ENCODE measurements around the gene SMU1. TPM values are rescaled to one million over a fixed set of nuclear protein-coding genes. Genes with fewer than 3 reads are reported as not detected.

The SMU1 gene
- total RNA-seq, 1 experiment from 2014 or later, result 23.6 TPM

DNA sequence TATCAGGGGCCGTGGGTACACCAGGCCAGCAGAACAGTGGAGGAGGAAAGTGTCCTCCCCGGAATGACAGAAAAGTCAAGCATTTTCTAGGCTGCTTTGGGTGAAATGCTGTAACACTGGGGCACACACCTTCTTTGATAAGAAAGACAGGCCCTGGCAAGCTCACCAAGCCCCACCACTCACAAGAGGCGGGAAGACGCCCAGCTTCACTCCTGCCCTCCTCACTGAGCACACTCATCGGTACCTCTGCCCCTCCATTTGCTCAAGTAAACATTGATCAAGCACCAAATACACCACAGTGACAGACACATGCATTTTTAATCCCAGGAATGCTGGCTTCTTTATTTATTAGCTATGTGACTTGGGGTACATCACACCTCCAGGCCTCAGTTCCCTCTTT lies 47.6 kb upstream of the SMU1 start:
- H3K27me3 Mint-ChIP-seq (ENCODE audit: insufficient read depth, unreplicated experiment), result no peaks in the 10 kb centered on the region
- peaks cover 25% of the 10 kb centered on the region for H3K4me1 Mint-ChIP-seq (ENCODE audit: low read depth, unreplicated experiment)
- Histone ChIP-seq H3K4me1 (peaks cover 32% of the 10 kb centered on the region), H3K36me3 (ENCODE audit: control insufficient read depth, insufficient read depth, low read length) (peaks cover 6% of the 10 kb centered on the region), H3K9me3 (no peaks in the 10 kb centered on the region), H3K4me3 (ENCODE audit: low read depth, low read length) (no peak overlapping the region), H3K27me3 (replicated peaks; ENCODE audit: control insufficient read depth, insufficient read depth, low read length) (no peaks in the 10 kb centered on the region)
- TF ChIP-seq, protein P1, sequence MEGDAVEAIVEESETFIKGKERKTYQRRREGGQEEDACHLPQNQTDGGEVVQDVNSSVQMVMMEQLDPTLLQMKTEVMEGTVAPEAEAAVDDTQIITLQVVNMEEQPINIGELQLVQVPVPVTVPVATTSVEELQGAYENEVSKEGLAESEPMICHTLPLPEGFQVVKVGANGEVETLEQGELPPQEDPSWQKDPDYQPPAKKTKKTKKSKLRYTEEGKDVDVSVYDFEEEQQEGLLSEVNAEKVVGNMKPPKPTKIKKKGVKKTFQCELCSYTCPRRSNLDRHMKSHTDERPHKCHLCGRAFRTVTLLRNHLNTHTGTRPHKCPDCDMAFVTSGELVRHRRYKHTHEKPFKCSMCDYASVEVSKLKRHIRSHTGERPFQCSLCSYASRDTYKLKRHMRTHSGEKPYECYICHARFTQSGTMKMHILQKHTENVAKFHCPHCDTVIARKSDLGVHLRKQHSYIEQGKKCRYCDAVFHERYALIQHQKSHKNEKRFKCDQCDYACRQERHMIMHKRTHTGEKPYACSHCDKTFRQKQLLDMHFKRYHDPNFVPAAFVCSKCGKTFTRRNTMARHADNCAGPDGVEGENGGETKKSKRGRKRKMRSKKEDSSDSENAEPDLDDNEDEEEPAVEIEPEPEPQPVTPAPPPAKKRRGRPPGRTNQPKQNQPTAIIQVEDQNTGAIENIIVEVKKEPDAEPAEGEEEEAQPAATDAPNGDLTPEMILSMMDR (IDR thresholded peaks at IDR 0.05; ENCODE audit: insufficient read depth in 1 of 2, low read depth in 1 of 2, low read length in 1 of 2, severe bottlenecking in 1 of 2, unreplicated experiment in 1 of 2), result no peak
- H3K9me3 Mint-ChIP-seq (ENCODE audit: unreplicated experiment), result no peaks in the 10 kb centered on the region
- POLR2A ChIA-PET, result no interaction called here
- peaks cover 80% of the 10 kb centered on the region for H3K36me3 Mint-ChIP-seq (ENCODE audit: insufficient read depth, unreplicated experiment)
- no peak overlapping the region for H3K4me3 Mint-ChIP-seq (ENCODE audit: unreplicated experiment)
- no peak overlapping the region for H3K27ac Mint-ChIP-seq (ENCODE audit: unreplicated experiment)
- no peak for DNase-seq
- intact Hi-C loops (cut with micrococcal nuclease; ENCODE audit: unreplicated experiment), result no loop called here
- no TSS peak for BruUV-seq (replicated peaks)
- CTCF ChIA-PET, result no interaction called here

DNA sequence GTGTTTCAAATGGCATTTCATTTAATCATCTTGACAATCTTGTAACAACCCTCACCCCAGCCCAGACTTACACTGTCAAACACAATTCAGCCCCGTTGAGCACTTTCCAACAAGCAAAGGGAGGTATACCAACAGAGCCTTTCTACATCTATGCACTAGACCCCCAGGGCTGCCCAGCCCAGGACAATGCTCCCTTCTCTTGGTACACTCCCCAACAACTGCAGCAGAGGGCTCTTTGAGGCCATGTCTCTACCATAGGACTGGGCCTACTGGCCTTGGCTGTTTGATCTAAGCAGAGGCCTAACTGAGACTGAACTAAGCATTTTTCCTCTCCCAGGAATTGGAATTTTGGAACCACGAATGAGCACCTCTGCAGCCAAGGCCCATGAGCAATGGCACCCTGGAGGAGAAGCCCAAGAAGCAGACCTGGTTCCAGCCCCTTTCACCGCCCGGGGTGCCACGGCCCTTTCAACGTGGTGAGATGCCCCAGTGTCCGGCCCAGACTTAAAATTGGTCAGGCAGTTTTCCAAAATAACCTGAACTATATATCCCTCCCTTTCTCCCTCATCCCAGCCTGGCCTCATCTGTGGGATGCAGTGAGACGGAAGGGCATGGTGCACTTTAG lies 47.0 kb upstream of the SMU1 start:
- H3K27ac Mint-ChIP-seq (ENCODE audit: unreplicated experiment), result no peak overlapping the region
- POLR2A ChIA-PET, result no interaction called here
- peaks cover 24% of the 10 kb centered on the region for H3K4me1 Mint-ChIP-seq (ENCODE audit: low read depth, unreplicated experiment)
- Histone ChIP-seq H3K27me3 (replicated peaks; ENCODE audit: control insufficient read depth, insufficient read depth, low read length) (no peaks in the 10 kb centered on the region), H3K4me3 (ENCODE audit: low read depth, low read length) (no peak overlapping the region), H3K9me3 (no peaks in the 10 kb centered on the region), H3K36me3 (ENCODE audit: control insufficient read depth, insufficient read depth, low read length) (peaks cover 6% of the 10 kb centered on the region), H3K4me1 (peaks cover 27% of the 10 kb centered on the region)
- no peaks in the 10 kb centered on the region for H3K27me3 Mint-ChIP-seq (ENCODE audit: insufficient read depth, unreplicated experiment)
- peaks cover 75% of the 10 kb centered on the region for H3K36me3 Mint-ChIP-seq (ENCODE audit: insufficient read depth, unreplicated experiment)
- TF ChIP-seq, protein P1 (IDR thresholded peaks at IDR 0.05; ENCODE audit: insufficient read depth in 1 of 2, low read depth in 1 of 2, low read length in 1 of 2, severe bottlenecking in 1 of 2, unreplicated experiment in 1 of 2), result no peak
- no peak overlapping the region for H3K4me3 Mint-ChIP-seq (ENCODE audit: unreplicated experiment)
- CTCF ChIA-PET, result no interaction called here
- DNase-seq, result no peak
- no TSS peak for BruUV-seq (replicated peaks)
- H3K9me3 Mint-ChIP-seq (ENCODE audit: unreplicated experiment), result no peaks in the 10 kb centered on the region
- intact Hi-C loops (cut with micrococcal nuclease; ENCODE audit: unreplicated experiment), result no loop called here

DNA sequence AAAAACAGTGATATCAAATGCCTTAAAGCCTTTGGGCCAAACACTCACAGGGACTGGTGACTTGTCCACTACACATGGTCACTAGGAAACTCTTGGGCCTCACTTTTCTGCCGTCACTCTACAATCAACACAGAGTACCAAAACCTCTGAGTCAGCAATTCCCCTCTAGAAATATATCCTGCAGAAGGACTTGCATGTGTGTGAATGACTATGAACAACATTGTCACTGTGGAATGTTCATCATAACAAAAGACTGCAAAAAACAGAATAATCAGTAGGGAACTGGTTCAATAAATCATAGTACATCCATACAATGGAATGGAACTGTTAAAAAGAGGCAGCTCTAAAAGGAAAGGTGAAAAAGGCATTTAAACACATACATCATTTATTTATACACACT lies 44.1 kb upstream of the SMU1 start:
- no peak overlapping the region for H3K4me3 ChIP-seq (ENCODE audit: low read depth, low read length)
- Mint-ChIP-seq H3K9me3 (ENCODE audit: unreplicated experiment) (no peaks in the 10 kb centered on the region), H3K4me3 (ENCODE audit: unreplicated experiment) (no peak overlapping the region), H3K27ac (ENCODE audit: unreplicated experiment) (no peak overlapping the region), H3K4me1 (ENCODE audit: low read depth, unreplicated experiment) (peaks cover 7% of the 10 kb centered on the region), H3K36me3 (ENCODE audit: insufficient read depth, unreplicated experiment) (peaks cover 62% of the 10 kb centered on the region), H3K27me3 (ENCODE audit: insufficient read depth, unreplicated experiment) (no peaks in the 10 kb centered on the region)
- peaks cover 3% of the 10 kb centered on the region; the same call in 1 of the 2 replicates for H3K4me1 ChIP-seq
- H3K27me3 ChIP-seq (replicated peaks; ENCODE audit: control insufficient read depth, insufficient read depth, low read length), result no peaks in the 10 kb centered on the region
- TF ChIP-seq, protein P1 (IDR thresholded peaks at IDR 0.05; ENCODE audit: insufficient read depth in 1 of 2, low read depth in 1 of 2, low read length in 1 of 2, severe bottlenecking in 1 of 2, unreplicated experiment in 1 of 2), result no peak
- ChIA-PET POLR2A (interaction anchor here (0.5 kb wide), 1 partner anchor 96 kb away, joined by 3 read pairs; no protein-coding TSS in a partner anchor), CTCF (no interaction called here)
- peaks cover 1% of the 10 kb centered on the region; the same call in 1 of the 2 replicates for H3K36me3 ChIP-seq (ENCODE audit: control insufficient read depth, insufficient read depth, low read length)
- intact Hi-C loops (cut with micrococcal nuclease; ENCODE audit: unreplicated experiment), result no loop called here
- no TSS peak for BruUV-seq (replicated peaks)
- DNase-seq, result no peak
- H3K9me3 ChIP-seq, result no peaks in the 10 kb centered on the region
